CD14-positive monocyte (primary cell): ENCODE data around the gene RAB3IP. TPM values are rescaled to one million over a fixed set of nuclear protein-coding genes. Genes with fewer than 3 reads are reported as not detected.

ENCODE experiments used
- DNase-seq, 3 donors: peaks; one replicate each; pipeline ENCODE4 v3.0.0-alpha.2; 2011 to 2022
- H2AFZ ChIP-seq: 2 replicates; pipeline ENCODE4 v1.6.0; 2012; ENCODE audit warnings: mild to moderate bottlenecking, low read depth, low read length, inconsistent platforms; ENCODE audit not compliant: insufficient read depth, poor library complexity, severe bottlenecking
- H3K27ac ChIP-seq, 2 donors: 1 replicate in 1 of 2; 2 replicates in 1 of 2; pipeline ENCODE4 v1.5.1; 2012 to 2013; ENCODE audit warnings: low read length in 2 of 2, control low read depth in 1 of 2, inconsistent platforms in 1 of 2, low read depth in 1 of 2, mild to moderate bottlenecking in 1 of 2
- H3K27me3 ChIP-seq, 2 donors: one replicate each; pipeline versions ENCODE4 v1.6.0 to v1.6.1; 2011 to 2013; ENCODE audit warnings: low read length in 2 of 2; ENCODE audit not compliant: control insufficient read depth in 2 of 2, insufficient read depth in 2 of 2
- H3K36me3 ChIP-seq, 2 donors: replicated peaks in 1 of 2; 1 replicate in 1 of 2; 2 replicates in 1 of 2; pipeline versions ENCODE4 v1.5.1 to v1.6.1; 2012 to 2013; ENCODE audit warnings: low read length in 2 of 2, control low read depth in 1 of 2, inconsistent platforms in 1 of 2, mild to moderate bottlenecking in 1 of 2; ENCODE audit not compliant: insufficient read depth in 2 of 2, control insufficient read depth in 1 of 2
- H3K4me1 ChIP-seq, 2 donors: 1 replicate in 1 of 2; 2 replicates in 1 of 2; pipeline versions ENCODE4 v1.5.1 to v1.6.1; 2012 to 2013; ENCODE audit warnings: low read length in 2 of 2, control low read depth in 1 of 2, inconsistent platforms in 1 of 2, mild to moderate bottlenecking in 1 of 2, moderate library complexity in 1 of 2; ENCODE audit not compliant: insufficient read depth in 2 of 2, control insufficient read depth in 1 of 2
- H3K4me2 ChIP-seq: replicated peaks from 2 replicates; pipeline ENCODE3; 2012; ENCODE audit warnings: low read length, moderate library complexity, mild to moderate bottlenecking; ENCODE audit not compliant: poor library complexity, severe bottlenecking; ENCODE audit errors: extremely low read depth
- H3K4me3 ChIP-seq, 3 experiments: fragments of 200-600 bp in 1 of 3; sonication (generic) in 1 of 3; replicated peaks in 1 of 3; 1 replicate in 2 of 3; 2 replicates in 1 of 3; pipeline ENCODE4 v1.5.1; 2011 to 2013; ENCODE audit warnings: low read length in 3 of 3, mild to moderate bottlenecking in 3 of 3, control low read depth in 2 of 3, low read depth in 2 of 3, inconsistent platforms in 1 of 3, moderate library complexity in 1 of 3
- H3K79me2 ChIP-seq: 2 replicates; pipeline ENCODE4 v1.6.0; 2012; ENCODE audit warnings: mild to moderate bottlenecking, control low read depth, inconsistent platforms, low read length, moderate library complexity; ENCODE audit not compliant: insufficient read depth
- H3K9ac ChIP-seq: 2 replicates; pipeline ENCODE4 v1.6.0; 2017; ENCODE audit warnings: low read length, mild to moderate bottlenecking; ENCODE audit not compliant: insufficient read depth, poor library complexity, severe bottlenecking
- H3K9me3 ChIP-seq, 2 donors: replicated peaks in 1 of 2; 1 replicate in 1 of 2; 2 replicates in 1 of 2; pipeline versions ENCODE4 v1.5.1 to v1.6.1; 2012 to 2013; ENCODE audit warnings: low read length in 2 of 2, control low read depth in 1 of 2; ENCODE audit not compliant: control insufficient read depth in 1 of 2, insufficient read depth in 1 of 2
- H4K20me1 ChIP-seq: 2 replicates; pipeline ENCODE4 v1.6.0; 2012; ENCODE audit warnings: mild to moderate bottlenecking, low read length, control low read depth, moderate library complexity; ENCODE audit not compliant: insufficient read depth
- H3K27ac Mint-ChIP-seq, 7 donors: one replicate each; pipeline ENCODE4 v1.8.0; 2020; ENCODE audit warnings: mild to moderate bottlenecking in 7 of 7, mixed read lengths in 7 of 7, moderate library complexity in 6 of 7, inconsistent platforms in 2 of 7
- H3K27me3 Mint-ChIP-seq, 3 donors: one replicate each; pipeline ENCODE4 v1.8.0; 2021 to 2022; ENCODE audit warnings: low read depth in 3 of 3, mild to moderate bottlenecking in 3 of 3, mixed read lengths in 3 of 3, moderate library complexity in 3 of 3, inconsistent platforms in 1 of 3
- H3K36me3 Mint-ChIP-seq, 2 donors: one replicate each; pipeline ENCODE4 v1.8.0; 2020; ENCODE audit warnings: mixed read lengths in 2 of 2, inconsistent platforms in 1 of 2, mild to moderate bottlenecking in 1 of 2
- H3K4me1 Mint-ChIP-seq: one replicate; pipeline ENCODE4 v1.8.0; 2020; ENCODE audit warnings: mild to moderate bottlenecking, mixed read lengths
- H3K4me3 Mint-ChIP-seq, 2 donors: one replicate each; pipeline ENCODE4 v1.8.0; 2020; ENCODE audit warnings: mild to moderate bottlenecking in 2 of 2, mixed read lengths in 2 of 2, moderate library complexity in 1 of 2
- H3K9me3 Mint-ChIP-seq, 7 donors: one replicate each; pipeline ENCODE4 v1.8.0; 2020 to 2022; ENCODE audit warnings: mixed read lengths in 7 of 7, mild to moderate bottlenecking in 6 of 7, moderate library complexity in 6 of 7, inconsistent platforms in 2 of 7
- WGBS: methylation state at CpG from one replicate; pipeline ENCODE4 v1.1.5; 2013; ENCODE audit warnings: missing lambda C conversion rate; ENCODE audit not compliant: insufficient coverage; 5-methylcytosine and 5-hydroxymethylcytosine counted together
- intact Hi-C, 2 donors: fragments of 100-400 bp; cut with micrococcal nuclease; formaldehyde crosslinking; loops; one replicate each; pipeline versions ENCODE4 v1.15.0 to v1.15.1; 2023
- polyA plus RNA-seq, 3 donors: library from polyadenylated mRNA; depleted of rRNA in 1 of 3; unstranded in 2 of 3; stranded (reverse) in 1 of 3; fragments of 300-500 nt in 2 of 3; fragments of >200 nt in 1 of 3; fragmentation: Illumina TruSeq in 2 of 3; gene quantifications; 1 replicate in 2 of 3; 2 replicates in 1 of 3; pipeline ENCODE4 v1.2.3, GENCODE V29; 2012 to 2021
- TF ChIP-seq, protein P1 (sequence below): fragments of 200-600 bp; IDR thresholded peaks from one replicate; pipeline ENCODE4 v1.8.0; 2022; ENCODE audit warnings: antibody characterized with exemption, mild to moderate bottlenecking

Gene RAB3IP
- polyA plus RNA-seq, 3 donors, result 8.2 to 14.8 (median 9.4) TPM

GRCh38 chr12:69836015-69836414, 97.4 kb downstream of the RAB3IP start:
- TF ChIP-seq, protein P1, sequence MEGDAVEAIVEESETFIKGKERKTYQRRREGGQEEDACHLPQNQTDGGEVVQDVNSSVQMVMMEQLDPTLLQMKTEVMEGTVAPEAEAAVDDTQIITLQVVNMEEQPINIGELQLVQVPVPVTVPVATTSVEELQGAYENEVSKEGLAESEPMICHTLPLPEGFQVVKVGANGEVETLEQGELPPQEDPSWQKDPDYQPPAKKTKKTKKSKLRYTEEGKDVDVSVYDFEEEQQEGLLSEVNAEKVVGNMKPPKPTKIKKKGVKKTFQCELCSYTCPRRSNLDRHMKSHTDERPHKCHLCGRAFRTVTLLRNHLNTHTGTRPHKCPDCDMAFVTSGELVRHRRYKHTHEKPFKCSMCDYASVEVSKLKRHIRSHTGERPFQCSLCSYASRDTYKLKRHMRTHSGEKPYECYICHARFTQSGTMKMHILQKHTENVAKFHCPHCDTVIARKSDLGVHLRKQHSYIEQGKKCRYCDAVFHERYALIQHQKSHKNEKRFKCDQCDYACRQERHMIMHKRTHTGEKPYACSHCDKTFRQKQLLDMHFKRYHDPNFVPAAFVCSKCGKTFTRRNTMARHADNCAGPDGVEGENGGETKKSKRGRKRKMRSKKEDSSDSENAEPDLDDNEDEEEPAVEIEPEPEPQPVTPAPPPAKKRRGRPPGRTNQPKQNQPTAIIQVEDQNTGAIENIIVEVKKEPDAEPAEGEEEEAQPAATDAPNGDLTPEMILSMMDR, result no peak
- Mint-ChIP-seq H3K4me3 (no peak overlapping the region), H3K9me3 (peaks cover 0 to 1% (median 0%) of the 10 kb centered on the region in 7 donors), H3K4me1 (no peaks in the 10 kb centered on the region), H3K27me3 (peaks cover 0 to 17% (median 8%) of the 10 kb centered on the region in 3 donors), H3K27ac (no peak overlapping the region), H3K36me3 (no peaks in the 10 kb centered on the region)
- Histone ChIP-seq H3K4me3 (no peak overlapping the region), H2AFZ (no peak overlapping the region), H3K4me1 (no peaks in the 10 kb centered on the region), H4K20me1 (no peaks in the 10 kb centered on the region), H3K9ac (no peak overlapping the region), H3K4me2 (no peak overlapping the region), H3K36me3 (no peaks in the 10 kb centered on the region), H3K9me3 (no peaks in the 10 kb centered on the region), H3K27me3 (no peaks in the 10 kb centered on the region), H3K79me2 (no peaks in the 10 kb centered on the region), H3K27ac (no peak overlapping the region)
- WGBS, result 100% methylated on average over 9 of the region's 13 CpGs
- no peak for DNase-seq
- intact Hi-C loops, result no loop called here

DNA sequence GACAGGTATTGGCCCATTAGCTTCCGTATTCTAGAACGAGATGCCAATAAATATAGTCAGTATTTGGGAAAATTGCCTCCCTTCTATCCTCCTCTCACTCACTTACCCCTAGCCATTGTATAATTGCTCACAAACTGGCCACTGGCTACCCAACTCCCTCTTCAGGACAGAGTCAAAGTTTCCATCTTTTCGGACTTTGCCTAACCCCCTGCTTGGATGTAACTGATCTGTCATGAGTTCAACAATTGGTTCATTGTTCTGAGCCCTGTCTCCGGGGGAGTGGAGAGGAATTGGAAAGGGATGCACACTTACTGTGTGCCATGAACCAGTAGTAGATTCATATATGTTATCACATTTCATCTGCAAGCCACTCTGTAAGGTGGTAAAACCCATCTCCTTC, 98.5 kb downstream of the RAB3IP start:
- Histone ChIP-seq H3K79me2 (no peaks in the 10 kb centered on the region), H4K20me1 (no peaks in the 10 kb centered on the region), H3K9me3 (no peaks in the 10 kb centered on the region), H3K4me2 (no peak overlapping the region), H3K4me1 (no peaks in the 10 kb centered on the region), H3K27ac (no peak overlapping the region), H2AFZ (no peak overlapping the region), H3K9ac (no peak overlapping the region), H3K27me3 (no peaks in the 10 kb centered on the region), H3K4me3 (no peak overlapping the region), H3K36me3 (no peaks in the 10 kb centered on the region)
- Mint-ChIP-seq H3K36me3 (no peaks in the 10 kb centered on the region), H3K4me3 (no peak overlapping the region), H3K4me1 (no peaks in the 10 kb centered on the region), H3K27ac (no peak overlapping the region), H3K27me3 (peaks cover 0 to 14% (median 8%) of the 10 kb centered on the region in 3 donors), H3K9me3 (peaks cover 0 to 2% (median 0%) of the 10 kb centered on the region in 7 donors)
- WGBS, result no CpG with 5 or more reads among the region's 4 CpGs
- intact Hi-C loops, result no loop called here
- no peak for DNase-seq
- TF ChIP-seq, protein P1, result no peak
